ENCODE measurements around the gene MRPL11. TPM values are rescaled to one million over a fixed set of nuclear protein-coding genes. Genes with fewer than 3 reads are reported as not detected.

The MRPL11 gene
- total RNA-seq, 4 donors from 2014 or later = 24.7 to 34.9 (median 28.9) TPM

DNA sequence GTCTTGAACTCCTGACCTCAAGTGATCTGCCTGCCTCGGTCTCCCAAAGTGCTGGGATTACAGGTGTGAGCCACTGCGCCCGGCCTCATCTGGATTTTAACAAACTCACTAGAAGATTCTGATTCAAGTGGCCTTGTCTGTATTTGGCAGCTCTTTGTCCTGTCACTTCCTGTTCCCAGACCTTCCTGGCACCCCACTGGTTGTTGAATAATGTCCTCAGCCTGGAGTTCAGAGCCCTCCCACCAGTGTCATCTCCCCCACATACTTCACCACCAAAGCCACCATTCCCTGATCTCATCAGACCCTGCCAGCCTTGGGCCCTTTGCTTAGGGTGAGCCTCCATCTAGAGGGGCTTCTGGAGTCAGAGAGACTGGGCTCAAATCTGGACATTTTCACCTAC lies 31.4 kb upstream of the MRPL11 start:
- TF ChIP-seq, protein P1, sequence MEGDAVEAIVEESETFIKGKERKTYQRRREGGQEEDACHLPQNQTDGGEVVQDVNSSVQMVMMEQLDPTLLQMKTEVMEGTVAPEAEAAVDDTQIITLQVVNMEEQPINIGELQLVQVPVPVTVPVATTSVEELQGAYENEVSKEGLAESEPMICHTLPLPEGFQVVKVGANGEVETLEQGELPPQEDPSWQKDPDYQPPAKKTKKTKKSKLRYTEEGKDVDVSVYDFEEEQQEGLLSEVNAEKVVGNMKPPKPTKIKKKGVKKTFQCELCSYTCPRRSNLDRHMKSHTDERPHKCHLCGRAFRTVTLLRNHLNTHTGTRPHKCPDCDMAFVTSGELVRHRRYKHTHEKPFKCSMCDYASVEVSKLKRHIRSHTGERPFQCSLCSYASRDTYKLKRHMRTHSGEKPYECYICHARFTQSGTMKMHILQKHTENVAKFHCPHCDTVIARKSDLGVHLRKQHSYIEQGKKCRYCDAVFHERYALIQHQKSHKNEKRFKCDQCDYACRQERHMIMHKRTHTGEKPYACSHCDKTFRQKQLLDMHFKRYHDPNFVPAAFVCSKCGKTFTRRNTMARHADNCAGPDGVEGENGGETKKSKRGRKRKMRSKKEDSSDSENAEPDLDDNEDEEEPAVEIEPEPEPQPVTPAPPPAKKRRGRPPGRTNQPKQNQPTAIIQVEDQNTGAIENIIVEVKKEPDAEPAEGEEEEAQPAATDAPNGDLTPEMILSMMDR (IDR thresholded peaks at IDR 0.05) = no peak
- no peak for TF ChIP-seq POLR2A (IDR thresholded peaks at IDR 0.05)
- H3K4me1 ChIP-seq = peaks cover 3 to 17% (median 6%) of the 10 kb centered on the region in 4 donors
- no peak overlapping the region for H3K27ac ChIP-seq
- no peaks in the 10 kb centered on the region for H3K27me3 ChIP-seq
- H3K9me3 ChIP-seq = no peaks in the 10 kb centered on the region
- H3K36me3 ChIP-seq = peaks cover 0 to 19% (median 0%) of the 10 kb centered on the region in 3 donors
- DNase-seq = no peak
- no peak overlapping the region for H3K4me3 ChIP-seq

DNA sequence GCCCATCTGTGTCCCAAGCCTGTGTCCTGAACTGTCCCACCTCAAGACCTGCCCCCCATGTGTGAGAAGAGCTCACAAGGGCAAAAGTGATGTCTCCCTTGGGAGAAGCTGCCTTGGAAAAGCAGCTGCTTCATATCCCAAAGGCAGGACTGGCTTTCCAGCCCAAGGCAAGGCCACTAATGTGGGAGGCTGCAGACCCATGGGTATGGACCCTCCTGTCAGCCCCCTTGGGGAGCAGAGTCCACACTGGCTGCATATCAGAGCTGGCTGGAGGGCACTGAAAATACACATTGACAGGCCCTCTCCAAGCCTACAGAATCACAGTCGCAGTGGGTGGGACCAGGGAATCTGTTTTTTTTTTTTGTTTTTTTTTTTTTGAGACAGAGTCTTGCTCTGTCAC lies 30.8 kb upstream of the MRPL11 start:
- DNase-seq = no peak
- H3K4me3 ChIP-seq = no peak overlapping the region
- no peaks in the 10 kb centered on the region for H3K27me3 ChIP-seq
- H3K4me1 ChIP-seq = peaks cover 3 to 17% (median 6%) of the 10 kb centered on the region in 4 donors
- no peak overlapping the region for H3K27ac ChIP-seq
- TF ChIP-seq, protein P1 (IDR thresholded peaks at IDR 0.05) = no peak
- TF ChIP-seq POLR2A (IDR thresholded peaks at IDR 0.05) = no peak
- H3K36me3 ChIP-seq = peaks cover 0 to 19% (median 0%) of the 10 kb centered on the region in 3 donors
- no peaks in the 10 kb centered on the region for H3K9me3 ChIP-seq

DNA sequence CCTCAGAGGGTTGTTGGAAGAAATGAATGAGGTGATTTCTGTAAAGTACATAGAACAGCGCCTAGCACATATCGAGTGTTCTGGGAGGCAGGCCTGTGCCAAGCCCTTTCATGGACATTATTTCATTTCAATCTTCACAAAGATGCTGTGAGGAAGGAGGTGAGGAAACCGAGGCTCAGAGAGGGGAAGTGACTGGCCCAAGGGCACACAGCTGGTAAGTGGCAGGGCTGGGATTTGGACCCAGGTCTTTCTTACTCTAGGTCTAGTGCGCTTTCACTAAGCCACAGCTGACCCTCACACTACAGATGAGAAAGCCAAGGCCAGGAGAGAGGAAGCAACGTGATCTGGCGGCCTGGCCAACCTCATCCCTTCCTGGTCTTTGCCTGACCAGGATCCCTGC lies 30.0 kb upstream of the MRPL11 start:
- no peak overlapping the region for H3K4me3 ChIP-seq
- no peak overlapping the region for H3K27ac ChIP-seq
- DNase-seq = no peak
- H3K27me3 ChIP-seq = no peaks in the 10 kb centered on the region
- H3K4me1 ChIP-seq = peaks cover 3 to 17% (median 6%) of the 10 kb centered on the region in 4 donors
- peaks cover 0 to 16% (median 0%) of the 10 kb centered on the region in 3 donors for H3K36me3 ChIP-seq
- TF ChIP-seq, protein P1 (IDR thresholded peaks at IDR 0.05) = no peak
- TF ChIP-seq POLR2A (IDR thresholded peaks at IDR 0.05) = no peak
- H3K9me3 ChIP-seq = no peaks in the 10 kb centered on the region

DNA sequence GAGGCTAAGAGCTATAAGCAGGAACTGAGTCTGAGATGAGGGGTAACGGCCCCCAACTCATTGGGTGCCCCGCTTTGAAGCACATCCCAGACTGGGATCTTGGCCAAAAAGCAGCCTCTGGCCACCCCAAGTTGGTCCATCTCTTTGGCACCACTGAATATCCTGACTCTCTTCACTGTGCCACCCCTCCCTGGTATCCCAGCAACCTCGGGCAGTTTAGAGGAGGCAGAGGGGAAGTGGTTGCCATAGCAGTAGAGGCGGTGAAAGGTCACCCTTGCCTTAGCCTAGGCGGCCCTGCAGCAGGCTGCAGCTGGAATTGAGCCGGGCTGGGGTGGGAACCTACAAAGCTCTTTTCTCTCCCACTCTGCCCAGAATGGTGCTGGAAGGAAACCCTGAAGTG lies 29.1 kb upstream of the MRPL11 start:
- peak overlapping the region in 1 of 4 donors; percentile 89 for H3K27ac ChIP-seq
- peak overlapping the region in 3 of 4 donors; percentile 75 to 97 (median 85) for H3K4me3 ChIP-seq

DNA sequence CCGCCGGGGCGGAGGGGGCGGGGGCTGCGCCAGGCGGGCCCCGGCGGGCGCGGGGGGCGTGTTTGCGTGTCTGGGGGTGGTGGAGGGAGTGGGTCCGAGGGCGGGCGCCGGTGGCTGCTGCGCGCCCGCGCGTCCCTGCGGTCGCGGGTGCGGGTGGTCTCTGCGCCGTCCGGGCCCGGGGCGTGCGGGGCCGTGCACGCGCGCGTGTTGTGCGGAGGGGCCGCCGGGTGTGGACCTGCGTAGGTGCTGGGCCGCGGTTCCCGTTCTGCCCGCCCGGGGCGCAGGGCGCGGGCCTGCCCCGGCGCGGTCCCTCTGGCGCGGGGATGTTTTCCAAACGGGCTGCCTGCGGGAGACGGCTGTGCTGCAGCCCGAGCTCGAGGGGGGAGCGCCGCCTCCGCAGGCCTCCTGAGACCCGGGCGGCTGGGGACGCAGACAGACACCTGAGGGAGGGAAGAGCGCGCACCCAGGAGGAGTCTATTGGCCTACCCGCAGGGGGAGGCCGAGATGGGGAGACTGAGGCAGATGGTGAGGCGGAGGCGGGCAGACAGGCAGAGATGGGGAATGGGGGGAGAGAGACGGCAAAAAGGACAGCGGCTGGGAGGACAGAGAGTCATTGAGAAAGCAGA lies 28.5 kb upstream of the MRPL11 start:
- no peak for TF ChIP-seq POLR2A (IDR thresholded peaks at IDR 0.05)
- TF ChIP-seq, protein P1 (IDR thresholded peaks at IDR 0.05) = peak; percentile 35 to 58 (median 52)
- Histone ChIP-seq H3K4me1 (peaks cover 3 to 17% (median 6%) of the 10 kb centered on the region in 4 donors), H3K27me3 (no peaks in the 10 kb centered on the region), H3K27ac (peak overlapping the region; percentile 63 to 89 (median 81)), H3K9me3 (no peaks in the 10 kb centered on the region), H3K4me3 (peak overlapping the region; percentile 44 to 97 (median 80)), H3K36me3 (peaks cover 0 to 2% (median 0%) of the 10 kb centered on the region in 3 donors)
- DNase-seq = peak; percentile 38 to 67 (median 57)

More for the DNA sequence above, 29.1 kb upstream of the MRPL11 start:
- Histone ChIP-seq H3K36me3 (peaks cover 0 to 7% (median 0%) of the 10 kb centered on the region in 3 donors), H3K9me3 (no peaks in the 10 kb centered on the region), H3K27me3 (no peaks in the 10 kb centered on the region), H3K4me1 (peaks cover 3 to 17% (median 6%) of the 10 kb centered on the region in 4 donors)
- DNase-seq = peak in 1 of 3 donors; percentile 59
- TF ChIP-seq POLR2A (IDR thresholded peaks at IDR 0.05) = no peak
- TF ChIP-seq, protein P1 (IDR thresholded peaks at IDR 0.05) = no peak

Measured in Peyer's patch (tissue), 4 donors.